Measurements from ENCODE around the gene GC. TPM values are rescaled to one million over a fixed set of nuclear protein-coding genes. Genes with fewer than 3 reads are reported as not detected.

The GC gene
- total and polyA plus RNA-seq, 10 of the 15 experiments (the other 5 are each of a cell fraction or from before 2014, with no cell fraction given) = 2.3 TPM; not detected in 9

DNA sequence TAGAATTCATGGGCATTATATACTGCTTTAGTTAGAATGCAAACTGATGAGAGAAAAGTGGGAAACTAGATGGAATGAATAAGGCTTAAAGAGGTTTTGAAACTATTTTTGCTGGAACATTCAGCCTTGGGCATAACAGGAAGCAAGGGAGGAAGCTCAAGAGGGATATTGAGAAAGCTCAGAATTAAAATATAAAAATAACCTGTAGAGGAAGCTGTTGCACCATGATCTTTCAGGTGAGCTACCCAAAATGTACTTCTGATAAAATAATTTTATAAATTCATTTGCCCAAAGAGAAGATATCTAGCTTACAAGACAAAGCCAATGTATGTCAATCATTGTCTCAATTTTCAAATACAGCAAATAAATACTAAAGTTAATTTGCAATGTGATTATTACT, 11.3 kb downstream of the GC start (continued):
- TF ChIP-seq PML (IDR thresholded peaks at IDR 0.05; ENCODE audit: low read length) (no peak), TBL1XR1 (IDR thresholded peaks at IDR 0.05; ENCODE audit: low read depth, low read length) (no peak), SMAD1 (IDR thresholded peaks at IDR 0.05; ENCODE audit: low read depth, partially characterized antibody) (no peak), MYB (IDR thresholded peaks at IDR 0.05; ENCODE audit: borderline replicate concordance, low read depth, low read length) (no peak), PAX8 (IDR thresholded peaks at IDR 0.05) (no peak)
- TF ChIP-seq, protein P1, sequence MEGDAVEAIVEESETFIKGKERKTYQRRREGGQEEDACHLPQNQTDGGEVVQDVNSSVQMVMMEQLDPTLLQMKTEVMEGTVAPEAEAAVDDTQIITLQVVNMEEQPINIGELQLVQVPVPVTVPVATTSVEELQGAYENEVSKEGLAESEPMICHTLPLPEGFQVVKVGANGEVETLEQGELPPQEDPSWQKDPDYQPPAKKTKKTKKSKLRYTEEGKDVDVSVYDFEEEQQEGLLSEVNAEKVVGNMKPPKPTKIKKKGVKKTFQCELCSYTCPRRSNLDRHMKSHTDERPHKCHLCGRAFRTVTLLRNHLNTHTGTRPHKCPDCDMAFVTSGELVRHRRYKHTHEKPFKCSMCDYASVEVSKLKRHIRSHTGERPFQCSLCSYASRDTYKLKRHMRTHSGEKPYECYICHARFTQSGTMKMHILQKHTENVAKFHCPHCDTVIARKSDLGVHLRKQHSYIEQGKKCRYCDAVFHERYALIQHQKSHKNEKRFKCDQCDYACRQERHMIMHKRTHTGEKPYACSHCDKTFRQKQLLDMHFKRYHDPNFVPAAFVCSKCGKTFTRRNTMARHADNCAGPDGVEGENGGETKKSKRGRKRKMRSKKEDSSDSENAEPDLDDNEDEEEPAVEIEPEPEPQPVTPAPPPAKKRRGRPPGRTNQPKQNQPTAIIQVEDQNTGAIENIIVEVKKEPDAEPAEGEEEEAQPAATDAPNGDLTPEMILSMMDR (IDR thresholded peaks at IDR 0.05 in 2 of 3, conservative IDR thresholded peaks at IDR 0.05 in 1 of 3; ENCODE audit: control insufficient read depth in 2 of 3, extremely low read depth in 1 of 3, insufficient read depth in 1 of 3, low read depth in 3 of 3, low read length in 3 of 3) = peak in 1 of 3 experiments; percentile 23; a peak in 1 of 6 replicates
- TF ChIP-seq, protein P2, sequence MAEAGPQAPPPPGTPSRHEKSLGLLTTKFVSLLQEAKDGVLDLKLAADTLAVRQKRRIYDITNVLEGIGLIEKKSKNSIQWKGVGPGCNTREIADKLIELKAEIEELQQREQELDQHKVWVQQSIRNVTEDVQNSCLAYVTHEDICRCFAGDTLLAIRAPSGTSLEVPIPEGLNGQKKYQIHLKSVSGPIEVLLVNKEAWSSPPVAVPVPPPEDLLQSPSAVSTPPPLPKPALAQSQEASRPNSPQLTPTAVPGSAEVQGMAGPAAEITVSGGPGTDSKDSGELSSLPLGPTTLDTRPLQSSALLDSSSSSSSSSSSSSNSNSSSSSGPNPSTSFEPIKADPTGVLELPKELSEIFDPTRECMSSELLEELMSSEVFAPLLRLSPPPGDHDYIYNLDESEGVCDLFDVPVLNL (IDR thresholded peaks at IDR 0.05; ENCODE audit: low read depth, low read length) = no peak

DNA sequence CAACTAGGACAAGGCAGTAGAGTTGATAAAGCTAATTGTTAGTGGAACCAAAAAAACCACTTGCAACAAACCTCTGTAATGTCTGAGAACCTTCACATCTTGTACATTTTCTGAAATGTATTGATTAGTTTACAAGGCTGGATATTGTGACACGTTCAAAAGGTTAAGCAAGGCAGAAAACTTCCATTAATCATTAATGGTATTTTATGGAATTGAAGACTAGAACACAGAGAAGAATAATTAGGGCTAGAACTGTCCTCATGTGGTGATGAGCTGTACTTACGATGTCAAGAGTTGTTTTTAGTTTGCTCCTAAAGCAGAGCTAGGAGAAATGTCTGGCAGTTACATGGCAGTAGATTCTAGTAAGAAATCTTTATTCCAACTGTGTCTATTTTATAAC, 12.3 kb downstream of the GC start:
- Histone ChIP-seq H3K36me3 (ENCODE audit: control insufficient read depth in 2 of 2, insufficient read depth in 2 of 2, low read length in 1 of 2) (no peaks in the 10 kb centered on the region), H3K79me2 (ENCODE audit: control insufficient read depth, insufficient read depth, low read length) (no peaks in the 10 kb centered on the region), H3K27me3 (replicated peaks in 1 of 2; ENCODE audit: control insufficient read depth in 2 of 2, insufficient read depth in 2 of 2, low read length in 1 of 2) (no peaks in the 10 kb centered on the region), H3K27ac (ENCODE audit: control insufficient read depth, insufficient read depth) (no peak overlapping the region), H2AFZ (ENCODE audit: control insufficient read depth, low read depth, low read length) (no peak overlapping the region), H3K4me2 (ENCODE audit: control insufficient read depth, insufficient read depth) (no peak overlapping the region), H3K9ac (ENCODE audit: control insufficient read depth, insufficient read depth, low read length) (no peak overlapping the region), H3K4me1 (ENCODE audit: control insufficient read depth, insufficient read depth, low read length) (no peaks in the 10 kb centered on the region), H3K4me3 (no peak overlapping the region), H4K20me1 (ENCODE audit: control insufficient read depth, insufficient read depth) (no peaks in the 10 kb centered on the region), H3K9me3 (replicated peaks; ENCODE audit: control insufficient read depth, insufficient read depth, low read length) (no peaks in the 10 kb centered on the region)
- SMC1A ChIA-PET (ENCODE audit: uncharacterized antibody, unreplicated experiment) = no interaction called here
- in situ Hi-C loops (cut with MboI) (no loop called here), intact Hi-C loops (cut with micrococcal nuclease; ENCODE audit: unreplicated experiment) (no loop called here)
- RAD21 ChIA-PET (ENCODE audit: unreplicated experiment) = no interaction called here
- POLR2A ChIA-PET = no interaction called here
- CTCF ChIA-PET = interaction anchor here (1.9 kb wide), 1 partner anchor 532 kb away, joined by 14 read pairs; no protein-coding TSS in a partner anchor
- no TSS peak for BruUV-seq (replicated peaks)
- no peak for DNase-seq (ENCODE audit: low read depth, low spot score)
- ATAC-seq = no peak
- FAIRE-seq = no peak
- TF ChIP-seq, protein P3, sequence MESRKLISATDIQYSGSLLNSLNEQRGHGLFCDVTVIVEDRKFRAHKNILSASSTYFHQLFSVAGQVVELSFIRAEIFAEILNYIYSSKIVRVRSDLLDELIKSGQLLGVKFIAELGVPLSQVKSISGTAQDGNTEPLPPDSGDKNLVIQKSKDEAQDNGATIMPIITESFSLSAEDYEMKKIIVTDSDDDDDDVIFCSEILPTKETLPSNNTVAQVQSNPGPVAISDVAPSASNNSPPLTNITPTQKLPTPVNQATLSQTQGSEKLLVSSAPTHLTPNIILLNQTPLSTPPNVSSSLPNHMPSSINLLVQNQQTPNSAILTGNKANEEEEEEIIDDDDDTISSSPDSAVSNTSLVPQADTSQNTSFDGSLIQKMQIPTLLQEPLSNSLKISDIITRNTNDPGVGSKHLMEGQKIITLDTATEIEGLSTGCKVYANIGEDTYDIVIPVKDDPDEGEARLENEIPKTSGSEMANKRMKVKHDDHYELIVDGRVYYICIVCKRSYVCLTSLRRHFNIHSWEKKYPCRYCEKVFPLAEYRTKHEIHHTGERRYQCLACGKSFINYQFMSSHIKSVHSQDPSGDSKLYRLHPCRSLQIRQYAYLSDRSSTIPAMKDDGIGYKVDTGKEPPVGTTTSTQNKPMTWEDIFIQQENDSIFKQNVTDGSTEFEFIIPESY (IDR thresholded peaks at IDR 0.05) = no peak
- no peak for TF ChIP-seq RELA (IDR thresholded peaks at IDR 0.05; ENCODE audit: borderline replicate concordance, partially characterized antibody)
- 20% methylated on average over 2 of the region's 2 CpGs for WGBS (ENCODE audit: insufficient coverage, insufficient replicate concordance, low lambda C conversion rate, missing lambda C conversion rate)

Measured in GM12878 (cell line).